ENCODE results near the gene KASH5. TPM values are rescaled to one million over a fixed set of nuclear protein-coding genes. Genes with fewer than 3 reads are reported as not detected.

The KASH5 gene
- total RNA-seq (1 to 10 TPM in 1 of 2 donors, under 1 TPM in 1; 0.30 to 1.3 TPM), polyA plus RNA-seq (ENCODE audit: insufficient read length in 2 of 2) (under 1 TPM; 0.21 to 0.40 TPM)
- long read RNA-seq, donor 1: 0 reads
- long read RNA-seq, donor 2: 0 reads
- long read RNA-seq, donor 3: 0 reads
- long read RNA-seq, donor 4: 0 reads

- H3K27me3 ChIP-seq (ENCODE audit: control insufficient read depth, insufficient read depth, low read length): peaks cover 2% of the 10 kb centered on the region
- 55% methylated on average over 36 of the region's 40 CpGs for WGBS (ENCODE audit: insufficient coverage)
- DNase-seq (ENCODE audit: low read depth in 4 of 6, low spot score in 6 of 6): peak in 2 of 6 donors; percentile 41 to 63
- peaks cover 4% of the 10 kb centered on the region for H3K4me1 ChIP-seq (ENCODE audit: control insufficient read depth, insufficient read depth, low read length)
- no peaks in the 10 kb centered on the region for H3K9me3 ChIP-seq (ENCODE audit: control insufficient read depth, insufficient read depth, low read length)
- H3K27ac ChIP-seq (ENCODE audit: low read depth, low read length): no peak within 1 kb of the TSS
- no peak within 1 kb of the TSS for H3K4me3 ChIP-seq (ENCODE audit: low read depth, low read length)
- H3K36me3 ChIP-seq (ENCODE audit: control insufficient read depth, insufficient read depth, low read length): no peaks in the 10 kb centered on the region
Observed at GRCh38 chr19:49387936-49388372, at the start of gene KASH5. KASH5 (plus strand) TSS chr19:49388249; CDS start chr19:49390884, 2,635 bp downstream.

GRCh38 chr19:49338691-49339300 is 49.3 kb upstream of the KASH5 start:
- Histone ChIP-seq H3K9me3 (ENCODE audit: control insufficient read depth, insufficient read depth, low read length) (no peaks in the 10 kb centered on the region), H3K27me3 (ENCODE audit: control insufficient read depth, insufficient read depth, low read length) (peaks cover 4% of the 10 kb centered on the region), H3K36me3 (ENCODE audit: control insufficient read depth, insufficient read depth, low read length) (peaks cover 30% of the 10 kb centered on the region), H3K4me3 (ENCODE audit: low read depth, low read length) (peak overlapping the region; percentile 31), H3K4me1 (ENCODE audit: control insufficient read depth, insufficient read depth, low read length) (peaks cover 33% of the 10 kb centered on the region), H3K27ac (ENCODE audit: low read depth, low read length) (peak overlapping the region; percentile 11)
- 3% methylated on average over 28 of the region's 30 CpGs for WGBS (ENCODE audit: insufficient coverage)
- DNase-seq (ENCODE audit: low read depth in 4 of 6, low spot score in 6 of 6): peak in 3 of 6 donors; percentile 48 to 91 (median 61)

- peaks cover 4% of the 10 kb centered on the region for H3K27me3 ChIP-seq (ENCODE audit: control insufficient read depth, insufficient read depth, low read length)
- peak; percentile 76 to 99 (median 87) for DNase-seq (ENCODE audit: low read depth in 4 of 6, low spot score in 6 of 6)
- H3K27ac ChIP-seq (ENCODE audit: low read depth, low read length): peak overlapping the region; percentile 69
- no peaks in the 10 kb centered on the region for H3K9me3 ChIP-seq (ENCODE audit: control insufficient read depth, insufficient read depth, low read length)
- H3K4me3 ChIP-seq (ENCODE audit: low read depth, low read length): peak overlapping the region; percentile 31
- H3K36me3 ChIP-seq (ENCODE audit: control insufficient read depth, insufficient read depth, low read length): peaks cover 33% of the 10 kb centered on the region
- 3% methylated on average over 45 of the region's 47 CpGs for WGBS (ENCODE audit: insufficient coverage)
- peaks cover 33% of the 10 kb centered on the region for H3K4me1 ChIP-seq (ENCODE audit: control insufficient read depth, insufficient read depth, low read length)
Observed at GRCh38 chr19:49339301-49340068, 48.6 kb upstream of the KASH5 start.

GRCh38 chr19:49340069-49340864 is 47.8 kb upstream of the KASH5 start:
- H3K27ac ChIP-seq (ENCODE audit: low read depth, low read length): peak overlapping the region; percentile 69
- WGBS (ENCODE audit: insufficient coverage): 9% methylated on average over 32 of the region's 36 CpGs
- H3K27me3 ChIP-seq (ENCODE audit: control insufficient read depth, insufficient read depth, low read length): peaks cover 4% of the 10 kb centered on the region
- H3K4me1 ChIP-seq (ENCODE audit: control insufficient read depth, insufficient read depth, low read length): peaks cover 37% of the 10 kb centered on the region
- H3K4me3 ChIP-seq (ENCODE audit: low read depth, low read length): peak overlapping the region; percentile 28
- peak in 2 of 6 donors; percentile 41 to 79 for DNase-seq (ENCODE audit: low read depth in 4 of 6, low spot score in 6 of 6)
- peaks cover 34% of the 10 kb centered on the region for H3K36me3 ChIP-seq (ENCODE audit: control insufficient read depth, insufficient read depth, low read length)
- H3K9me3 ChIP-seq (ENCODE audit: control insufficient read depth, insufficient read depth, low read length): no peaks in the 10 kb centered on the region

- H3K27me3 ChIP-seq (ENCODE audit: control insufficient read depth, insufficient read depth, low read length): peaks cover 4% of the 10 kb centered on the region
- peaks cover 33% of the 10 kb centered on the region for H3K36me3 ChIP-seq (ENCODE audit: control insufficient read depth, insufficient read depth, low read length)
- WGBS (ENCODE audit: insufficient coverage): 93% methylated on average over 8 of the region's 11 CpGs
- no peak overlapping the region for H3K4me3 ChIP-seq (ENCODE audit: low read depth, low read length)
- no peak for DNase-seq (ENCODE audit: low read depth in 4 of 6, low spot score in 6 of 6)
- H3K9me3 ChIP-seq (ENCODE audit: control insufficient read depth, insufficient read depth, low read length): no peaks in the 10 kb centered on the region
- no peak overlapping the region for H3K27ac ChIP-seq (ENCODE audit: low read depth, low read length)
- H3K4me1 ChIP-seq (ENCODE audit: control insufficient read depth, insufficient read depth, low read length): peaks cover 37% of the 10 kb centered on the region
Observed at GRCh38 chr19:49340865-49341718, 47.0 kb upstream of the KASH5 start.

GRCh38 chr19:49342291-49342721 is 45.7 kb upstream of the KASH5 start:
- Histone ChIP-seq H3K4me3 (ENCODE audit: low read depth, low read length) (no peak overlapping the region), H3K27me3 (ENCODE audit: control insufficient read depth, insufficient read depth, low read length) (peaks cover 4% of the 10 kb centered on the region), H3K9me3 (ENCODE audit: control insufficient read depth, insufficient read depth, low read length) (no peaks in the 10 kb centered on the region), H3K36me3 (ENCODE audit: control insufficient read depth, insufficient read depth, low read length) (peaks cover 35% of the 10 kb centered on the region), H3K27ac (ENCODE audit: low read depth, low read length) (no peak overlapping the region), H3K4me1 (ENCODE audit: control insufficient read depth, insufficient read depth, low read length) (peaks cover 37% of the 10 kb centered on the region)
- no peak for DNase-seq (ENCODE audit: low read depth in 4 of 6, low spot score in 6 of 6)
- WGBS (ENCODE audit: insufficient coverage): 100% methylated on average over 8 of the region's 11 CpGs

- no peak for DNase-seq (ENCODE audit: low read depth in 4 of 6, low spot score in 6 of 6)
- Histone ChIP-seq H3K27ac (ENCODE audit: low read depth, low read length) (no peak overlapping the region), H3K4me1 (ENCODE audit: control insufficient read depth, insufficient read depth, low read length) (peaks cover 32% of the 10 kb centered on the region), H3K27me3 (ENCODE audit: control insufficient read depth, insufficient read depth, low read length) (peaks cover 4% of the 10 kb centered on the region), H3K4me3 (ENCODE audit: low read depth, low read length) (no peak overlapping the region), H3K9me3 (ENCODE audit: control insufficient read depth, insufficient read depth, low read length) (no peaks in the 10 kb centered on the region), H3K36me3 (ENCODE audit: control insufficient read depth, insufficient read depth, low read length) (peaks cover 42% of the 10 kb centered on the region)
- WGBS (ENCODE audit: insufficient coverage): 100% methylated on average over 2 of the region's 7 CpGs
Observed at GRCh38 chr19:49343123-49343522, 44.9 kb upstream of the KASH5 start.

- peak in 1 of 6 donors; percentile 50 for DNase-seq (ENCODE audit: low read depth in 4 of 6, low spot score in 6 of 6)
- Histone ChIP-seq H3K9me3 (ENCODE audit: control insufficient read depth, insufficient read depth, low read length) (no peaks in the 10 kb centered on the region), H3K4me1 (ENCODE audit: control insufficient read depth, insufficient read depth, low read length) (peaks cover 16% of the 10 kb centered on the region), H3K4me3 (ENCODE audit: low read depth, low read length) (no peak overlapping the region), H3K36me3 (ENCODE audit: control insufficient read depth, insufficient read depth, low read length) (peaks cover 44% of the 10 kb centered on the region), H3K27me3 (ENCODE audit: control insufficient read depth, insufficient read depth, low read length) (no peaks in the 10 kb centered on the region), H3K27ac (ENCODE audit: low read depth, low read length) (no peak overlapping the region)
- WGBS (ENCODE audit: insufficient coverage): 62% methylated on average over 11 of the region's 11 CpGs
Observed at GRCh38 chr19:49344505-49345423, 43.3 kb upstream of the KASH5 start.
